ENCODE measurements around the gene RAB11A. TPM values are rescaled to one million over a fixed set of nuclear protein-coding genes. Genes with fewer than 3 reads are reported as not detected.

The RAB11A gene
- total RNA-seq, 2 experiments from 2014 or later, result 130 to 197 TPM

DNA sequence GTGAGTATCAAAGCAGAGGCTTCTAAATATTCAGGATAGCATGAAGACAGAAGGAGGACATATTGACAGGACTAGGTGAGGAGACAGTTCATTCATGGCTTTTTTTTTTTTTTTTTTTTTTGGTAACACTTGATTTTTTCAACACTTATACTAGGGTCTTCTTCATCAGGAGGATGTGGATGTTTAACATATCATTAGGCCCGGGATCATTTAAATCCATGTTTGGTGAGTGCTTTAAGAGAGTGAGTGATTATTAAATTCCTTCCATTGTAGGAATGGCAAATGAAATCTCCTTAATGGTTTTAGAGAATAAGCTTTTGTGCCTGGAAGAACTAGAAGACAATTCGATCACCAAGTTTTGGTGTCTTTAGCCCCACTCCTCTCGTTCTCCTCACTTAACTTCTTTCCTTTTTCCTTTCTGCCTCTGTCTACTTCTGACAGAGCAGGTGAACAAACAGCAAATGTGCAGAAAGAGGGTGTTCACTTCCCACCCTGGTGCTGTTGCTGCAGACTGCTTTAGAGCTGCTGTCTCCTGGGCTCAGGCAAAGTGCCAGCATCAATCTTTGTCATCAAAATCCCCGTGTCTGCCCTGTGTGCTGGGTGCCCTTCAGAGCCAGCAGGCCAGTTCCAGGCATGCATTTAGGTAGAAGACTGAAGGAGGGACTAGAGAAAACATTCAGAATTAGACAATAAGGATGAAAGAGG, 35.6 kb upstream of the RAB11A start:
- ChIA-PET POLR2A (interaction anchor here (0.7 to 1.6 kb wide), 5 partner anchors 14 to 85 kb away, joined by 3 to 6 read pairs (median 3); no protein-coding TSS in a partner anchor), CTCF (ENCODE audit: unreplicated experiment) (no interaction called here)
- no peak for DNase-seq (ENCODE audit: low spot score)
- H3K9me2 ChIP-seq (ENCODE audit: insufficient read depth, low read length), result no peaks in the 10 kb centered on the region
- H2AFZ ChIP-seq (ENCODE audit: low read length), result peak overlapping the region; percentile 65
- intact Hi-C loops (cut with micrococcal nuclease; ENCODE audit: unreplicated experiment), result no loop called here
- no peak overlapping the region for H3K27ac ChIP-seq (ENCODE audit: low read depth, low read length, poor library complexity, severe bottlenecking)
- H3K9me3 ChIP-seq (ENCODE audit: low read length), result no peaks in the 10 kb centered on the region
- H3K4me1 ChIP-seq (ENCODE audit: insufficient read depth, low read length, poor library complexity, severe bottlenecking), result peaks cover 14% of the 10 kb centered on the region
- H3K79me2 ChIP-seq (ENCODE audit: insufficient read depth, low read depth, low read length), result no peaks in the 10 kb centered on the region
- no peaks in the 10 kb centered on the region for H3K36me3 ChIP-seq (ENCODE audit: insufficient read depth, low read length)
- no peaks in the 10 kb centered on the region for H4K20me1 ChIP-seq (ENCODE audit: insufficient read depth, low read length)
- no TSS peak for BruUV-seq (replicated peaks)
- H3K4me2 ChIP-seq (ENCODE audit: low read length), result no peak overlapping the region
- TF ChIP-seq, protein P1, sequence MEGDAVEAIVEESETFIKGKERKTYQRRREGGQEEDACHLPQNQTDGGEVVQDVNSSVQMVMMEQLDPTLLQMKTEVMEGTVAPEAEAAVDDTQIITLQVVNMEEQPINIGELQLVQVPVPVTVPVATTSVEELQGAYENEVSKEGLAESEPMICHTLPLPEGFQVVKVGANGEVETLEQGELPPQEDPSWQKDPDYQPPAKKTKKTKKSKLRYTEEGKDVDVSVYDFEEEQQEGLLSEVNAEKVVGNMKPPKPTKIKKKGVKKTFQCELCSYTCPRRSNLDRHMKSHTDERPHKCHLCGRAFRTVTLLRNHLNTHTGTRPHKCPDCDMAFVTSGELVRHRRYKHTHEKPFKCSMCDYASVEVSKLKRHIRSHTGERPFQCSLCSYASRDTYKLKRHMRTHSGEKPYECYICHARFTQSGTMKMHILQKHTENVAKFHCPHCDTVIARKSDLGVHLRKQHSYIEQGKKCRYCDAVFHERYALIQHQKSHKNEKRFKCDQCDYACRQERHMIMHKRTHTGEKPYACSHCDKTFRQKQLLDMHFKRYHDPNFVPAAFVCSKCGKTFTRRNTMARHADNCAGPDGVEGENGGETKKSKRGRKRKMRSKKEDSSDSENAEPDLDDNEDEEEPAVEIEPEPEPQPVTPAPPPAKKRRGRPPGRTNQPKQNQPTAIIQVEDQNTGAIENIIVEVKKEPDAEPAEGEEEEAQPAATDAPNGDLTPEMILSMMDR (conservative IDR thresholded peaks at IDR 0.05; ENCODE audit: low read length), result no peak
- TF ChIP-seq EZH2phosphoT487 (IDR thresholded peaks at IDR 0.05; ENCODE audit: borderline replicate concordance, low read depth, low read length), result no peak
- H3K4me3 ChIP-seq (ENCODE audit: low read depth, low read length, poor library complexity, severe bottlenecking), result no peak overlapping the region

DNA sequence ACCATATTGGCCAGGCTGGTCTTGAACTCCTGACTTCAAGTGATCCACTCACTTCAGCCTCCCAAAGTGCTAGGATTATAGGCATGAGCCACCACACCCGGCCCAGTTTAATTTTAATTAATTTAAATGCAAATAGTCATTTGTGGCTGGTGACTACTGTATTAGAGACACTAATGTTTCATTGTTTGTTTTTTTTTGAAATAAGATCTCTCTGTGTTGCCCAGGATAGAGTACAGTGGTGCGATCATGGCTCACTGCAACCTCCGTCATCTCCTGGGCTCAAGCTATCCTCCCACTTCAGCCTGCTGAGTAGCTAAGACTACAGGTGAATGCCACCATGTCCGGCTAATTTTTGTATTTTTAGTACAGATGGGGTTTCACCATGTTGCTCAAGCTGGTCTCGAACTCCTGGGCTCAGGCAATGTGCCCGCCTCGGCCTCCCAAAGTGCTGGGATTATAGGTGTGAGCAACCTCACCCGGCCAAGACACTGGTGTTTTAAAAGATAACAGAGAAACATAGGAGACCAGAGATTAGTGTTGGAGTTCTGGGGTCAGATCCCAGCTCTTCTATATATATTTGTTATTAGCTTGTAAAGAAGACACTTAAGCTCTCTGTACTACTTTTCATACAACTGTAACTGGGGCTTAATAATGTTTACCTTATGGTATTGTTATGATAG, 34.5 kb upstream of the RAB11A start:
- H3K4me2 ChIP-seq (ENCODE audit: low read length), result no peak overlapping the region
- no peak overlapping the region for H3K27ac ChIP-seq (ENCODE audit: low read depth, low read length, poor library complexity, severe bottlenecking)
- H3K4me1 ChIP-seq (ENCODE audit: insufficient read depth, low read length, poor library complexity, severe bottlenecking), result peaks cover 9% of the 10 kb centered on the region
- intact Hi-C loops (cut with micrococcal nuclease; ENCODE audit: unreplicated experiment), result no loop called here
- H3K79me2 ChIP-seq (ENCODE audit: insufficient read depth, low read depth, low read length), result no peaks in the 10 kb centered on the region
- no peak overlapping the region for H3K4me3 ChIP-seq (ENCODE audit: low read depth, low read length, poor library complexity, severe bottlenecking)
- H4K20me1 ChIP-seq (ENCODE audit: insufficient read depth, low read length), result no peaks in the 10 kb centered on the region
- CTCF ChIA-PET (ENCODE audit: unreplicated experiment), result interaction anchor here (0.7 to 1.3 kb wide), 2 partner anchors 11 to 22 kb away, joined by 3 read pairs; no protein-coding TSS in a partner anchor
- H3K36me3 ChIP-seq (ENCODE audit: insufficient read depth, low read length), result no peaks in the 10 kb centered on the region
- POLR2A ChIA-PET, result interaction anchor here (1.2 kb wide), 1 partner anchor 14 kb away, joined by 6 read pairs; no protein-coding TSS in a partner anchor
- no TSS peak for BruUV-seq (replicated peaks)
- H3K9me2 ChIP-seq (ENCODE audit: insufficient read depth, low read length), result no peaks in the 10 kb centered on the region
- no peak for DNase-seq (ENCODE audit: low spot score)
- TF ChIP-seq, protein P1 (conservative IDR thresholded peaks at IDR 0.05; ENCODE audit: low read length), result no peak
- no peak for TF ChIP-seq EZH2phosphoT487 (IDR thresholded peaks at IDR 0.05; ENCODE audit: borderline replicate concordance, low read depth, low read length)
- no peaks in the 10 kb centered on the region for H3K9me3 ChIP-seq (ENCODE audit: low read length)
- H2AFZ ChIP-seq (ENCODE audit: low read length), result no peak overlapping the region

All from OCI-LY7 (cell line).